KBM-7 (cell line): ENCODE data around the gene LRRC8C.

Experiments
- DNase-seq: peaks from one replicate; pipeline ENCODE4 v3.0.0-alpha.2; 2015
- in situ Hi-C: fragments of 300-500 bp; cut with MboI; formaldehyde crosslinking; loops from 2 replicates; pipeline ENCODE4 v1.14.3; 2020; ENCODE audit warnings: low sequenced_read_pairs, low pct_unique_long_range_greater_than_20kb, mixed read lengths

LRRC8C gene

DNA sequence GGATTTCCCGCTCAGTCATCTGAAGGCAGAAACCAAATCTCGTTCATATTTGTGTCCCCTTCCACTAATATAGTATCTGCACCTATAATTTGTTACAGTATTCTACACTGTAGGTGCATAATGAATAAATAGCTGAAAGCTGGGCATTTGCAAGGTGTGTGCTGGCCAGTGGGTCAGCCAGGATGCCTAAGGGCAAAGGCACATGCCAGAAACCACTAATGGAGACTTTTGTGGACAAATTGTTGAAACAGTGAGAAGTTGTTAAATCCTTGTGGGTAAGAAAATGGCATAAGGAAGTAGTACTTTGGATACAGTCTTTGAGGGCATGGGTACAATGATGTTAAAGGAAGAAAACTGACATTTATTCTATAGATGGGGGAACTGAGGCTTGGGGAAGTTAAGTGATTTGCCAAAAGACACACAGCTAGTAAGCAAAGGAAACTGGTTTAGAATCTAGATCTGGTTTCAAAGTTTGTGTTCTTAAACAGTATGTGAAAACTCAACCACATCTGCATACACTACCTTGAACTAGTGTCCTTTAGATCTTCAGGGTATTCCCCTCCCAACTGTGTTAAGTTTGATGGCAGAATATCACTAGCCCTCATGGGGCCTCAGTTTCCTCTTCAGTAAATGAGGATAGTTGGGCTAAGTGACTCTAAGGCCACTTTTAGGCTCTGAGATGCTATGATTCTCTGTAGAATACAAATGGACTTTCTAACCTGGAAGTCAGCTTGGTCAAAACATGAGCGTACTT, 26.5 kb upstream of the LRRC8C start:
- no peak for DNase-seq
- in situ Hi-C loops: loop anchor here (25.0 kb wide), 1 partner anchor 594 kb away; the partner anchor contains the start of gene GBP3

DNA sequence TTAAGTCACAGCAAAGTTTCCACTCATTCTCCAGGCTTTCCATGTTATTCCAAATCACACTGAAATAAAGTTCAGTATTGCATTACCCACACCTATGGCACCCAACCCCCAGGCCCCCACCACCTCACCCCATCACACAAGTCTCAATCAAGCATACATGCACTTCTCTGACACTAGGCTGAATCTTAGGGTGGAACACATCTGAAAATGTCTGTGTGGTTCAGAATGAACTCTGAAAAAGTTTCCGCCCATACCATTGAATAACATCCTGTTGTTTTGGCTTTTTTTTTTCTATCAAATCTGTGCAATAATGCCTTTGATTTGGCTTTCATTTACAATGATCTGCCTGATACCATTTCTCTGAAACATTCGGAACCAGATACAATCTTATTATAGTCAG, 25.8 kb upstream of the LRRC8C start:
- in situ Hi-C loops: loop anchor here (25.0 kb wide), 1 partner anchor 595 kb away; the partner anchor contains the start of gene GBP3
- DNase-seq: no peak

GRCh38 chr1:89607586-89608318, 25.2 kb upstream of the LRRC8C start:
- no peak for DNase-seq
- in situ Hi-C loops: loop anchor here (25.0 kb wide), 1 partner anchor 595 kb away; the partner anchor contains the start of gene GBP3

DNA sequence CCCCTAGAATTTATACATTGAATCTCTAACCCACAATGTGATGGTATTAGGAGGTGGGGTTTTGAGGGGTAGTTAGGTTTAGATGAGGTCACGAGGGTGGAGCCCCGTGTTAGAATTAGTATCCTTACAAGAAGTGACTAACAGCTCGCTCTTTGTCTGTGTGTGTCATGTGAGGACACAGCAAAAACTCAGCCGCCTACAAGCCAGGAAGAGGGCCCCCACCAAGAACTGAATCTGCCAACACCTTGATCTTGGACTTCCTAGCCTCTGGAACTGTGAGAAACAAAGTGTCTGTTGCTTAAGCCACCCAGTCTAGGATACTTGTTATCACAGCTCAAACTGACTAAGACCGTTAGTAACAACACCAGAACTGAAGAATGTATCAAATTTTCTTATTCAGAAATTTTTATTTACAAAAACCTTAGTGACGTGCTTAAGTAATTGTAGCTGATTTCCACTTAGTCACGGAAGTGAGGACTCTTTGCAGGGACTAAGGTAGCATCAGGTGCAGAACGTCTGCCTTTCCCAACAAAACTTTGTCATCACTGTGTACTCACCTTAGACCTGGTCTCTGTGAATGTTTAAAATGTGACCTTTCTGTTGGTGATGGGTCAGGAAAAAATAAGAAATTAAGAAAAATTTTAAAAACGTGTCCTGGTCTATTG, 24.5 kb upstream of the LRRC8C start:
- in situ Hi-C loops: loop anchor here (25.0 kb wide), 1 partner anchor 596 kb away; the partner anchor contains the start of gene GBP3
- DNase-seq: no peak

- no peak for DNase-seq
- in situ Hi-C loops: loop anchor here (25.0 kb wide), 1 partner anchor 597 kb away; the partner anchor contains the start of gene GBP3
These were observed 23.8 kb upstream of the LRRC8C start for GRCh38 chr1:89608984-89609725.

GRCh38 chr1:89609781-89610456, 23.0 kb upstream of the LRRC8C start:
- in situ Hi-C loops: loop anchor here (25.0 kb wide), 1 partner anchor 598 kb away; the partner anchor contains the start of gene GBP3
- no peak for DNase-seq

DNA sequence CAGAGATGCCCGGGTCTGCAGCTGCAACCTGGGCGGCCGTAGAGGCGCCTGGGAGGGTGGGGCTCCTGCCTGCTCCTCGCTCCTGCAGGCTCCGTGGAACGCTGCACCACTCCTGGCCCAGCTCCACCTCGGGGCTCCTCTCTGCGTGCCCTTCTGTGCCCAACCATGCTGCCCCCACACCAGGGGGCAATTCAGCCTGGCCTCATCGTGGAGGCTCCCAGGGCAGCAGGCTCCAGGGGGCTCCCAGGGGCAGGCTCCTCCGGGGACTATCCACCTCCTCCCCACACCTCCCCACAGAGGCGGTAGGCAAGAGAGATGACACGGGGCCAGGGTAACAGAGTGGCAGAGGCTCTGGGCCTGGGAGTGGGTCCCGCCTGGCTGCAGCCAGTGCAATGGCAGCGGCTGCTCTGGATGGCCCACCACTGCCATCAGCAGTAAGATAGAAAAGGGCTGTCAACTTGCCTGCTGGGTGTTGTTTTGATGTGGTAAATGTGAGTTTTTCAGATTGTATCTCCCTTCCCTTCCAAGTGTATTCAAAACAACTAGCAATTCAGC, 22.4 kb upstream of the LRRC8C start:
- in situ Hi-C loops: loop anchor here (25.0 kb wide), 1 partner anchor 598 kb away; the partner anchor contains the start of gene GBP3
- DNase-seq: no peak

GRCh38 chr1:89611721-89612120, 21.2 kb upstream of the LRRC8C start:
- DNase-seq: no peak
- in situ Hi-C loops: loop anchor here (25.0 kb wide), 1 partner anchor 599 kb away; the partner anchor contains the start of gene GBP3

GRCh38 chr1:89613928-89614327, 19.0 kb upstream of the LRRC8C start:
- DNase-seq: no peak
- in situ Hi-C loops: loop anchor here (25.0 kb wide), 1 partner anchor 602 kb away; the partner anchor contains the start of gene GBP3

DNA sequence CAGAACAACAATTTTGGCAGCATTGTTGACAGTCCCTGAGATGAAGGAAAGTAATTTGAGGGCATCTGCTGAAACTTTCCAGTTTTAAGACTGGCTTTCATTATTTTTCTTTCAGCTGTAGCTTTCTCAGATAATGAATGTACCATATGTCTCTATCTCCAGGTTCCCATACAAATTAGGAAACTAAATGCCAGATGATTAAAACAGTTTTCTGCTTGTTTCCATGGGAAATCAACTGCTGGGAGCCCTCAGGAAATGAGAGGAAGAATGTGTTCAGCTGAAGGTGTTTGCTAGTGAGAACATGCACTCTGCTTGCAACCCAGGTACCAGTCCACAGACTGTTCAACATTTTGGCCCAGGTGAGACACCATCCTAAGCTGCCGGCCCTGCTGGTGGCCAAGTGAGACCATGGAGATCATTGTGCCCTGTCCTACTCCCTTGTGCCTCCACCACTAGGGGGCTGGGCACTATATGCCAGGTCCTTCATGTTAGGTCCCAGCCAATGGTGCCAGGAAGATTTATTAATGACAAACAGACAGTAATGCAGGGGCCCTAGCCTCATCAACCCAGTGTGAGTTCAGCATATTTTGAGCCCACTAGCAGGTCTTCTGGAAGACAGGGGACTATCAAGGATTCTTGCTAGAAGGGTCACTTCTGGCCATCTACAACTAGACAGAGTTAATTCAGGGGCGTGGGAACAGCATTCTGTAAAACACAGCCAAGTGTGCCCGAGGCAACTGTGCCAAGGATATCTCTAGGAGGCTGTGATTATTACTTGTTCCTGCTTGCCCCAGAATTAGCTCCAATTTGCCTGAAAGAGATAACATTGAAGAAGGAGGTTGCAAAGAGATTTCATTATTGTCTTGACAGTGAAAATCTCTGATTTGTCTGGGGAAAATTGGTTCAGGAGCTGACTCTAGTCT, 17.0 kb upstream of the LRRC8C start:
- peak; percentile 34 for DNase-seq
- in situ Hi-C loops: loop anchor here (25.0 kb wide), 1 partner anchor 604 kb away; the partner anchor contains the start of gene GBP3

DNA sequence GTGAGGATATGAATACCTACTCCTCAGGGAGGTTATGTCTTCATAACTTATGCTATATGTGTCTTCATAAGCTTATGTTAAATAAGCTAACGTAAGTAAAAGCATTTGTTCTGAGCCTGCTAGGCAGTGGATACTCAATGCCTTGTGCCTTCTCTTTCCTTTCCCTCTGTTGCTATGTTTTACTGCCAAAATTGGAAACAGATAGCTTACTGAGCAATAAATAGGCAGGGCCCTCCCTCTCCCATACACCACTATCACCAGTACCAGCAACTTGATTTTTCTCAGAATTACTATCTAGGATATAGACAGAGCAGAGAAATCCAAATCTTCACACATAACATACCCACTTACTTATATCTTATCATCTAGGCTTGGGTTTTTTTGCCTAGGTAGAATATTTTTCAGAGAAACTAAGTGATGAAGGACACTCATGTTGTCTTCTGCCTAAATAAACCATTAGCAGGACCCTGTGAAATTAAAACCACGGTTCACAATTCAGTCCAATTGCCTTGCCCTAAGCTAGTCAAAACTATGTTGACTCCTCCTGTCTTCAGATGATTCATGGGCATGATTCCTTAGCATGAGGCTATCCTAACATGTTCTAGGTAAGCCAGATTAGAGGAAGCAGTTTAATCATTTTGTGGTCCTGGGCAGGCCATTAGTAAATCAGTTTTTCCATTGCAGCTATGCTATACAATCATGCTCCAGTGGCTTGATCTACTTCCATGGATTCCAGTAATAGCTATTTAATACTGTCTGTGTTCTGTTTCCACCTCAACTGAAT, 15.9 kb upstream of the LRRC8C start:
- DNase-seq: no peak
- in situ Hi-C loops: loop anchor here (25.0 kb wide), 1 partner anchor 605 kb away; the partner anchor contains the start of gene GBP3

- no peak for DNase-seq
- in situ Hi-C loops: loop anchor here (10.0 to 25.0 kb wide), 2 partner anchors 364 to 608 kb away; partner anchors contain the start of gene GBP3
These were observed 12.3 kb upstream of the LRRC8C start for GRCh38 chr1:89620664-89621063.

DNA sequence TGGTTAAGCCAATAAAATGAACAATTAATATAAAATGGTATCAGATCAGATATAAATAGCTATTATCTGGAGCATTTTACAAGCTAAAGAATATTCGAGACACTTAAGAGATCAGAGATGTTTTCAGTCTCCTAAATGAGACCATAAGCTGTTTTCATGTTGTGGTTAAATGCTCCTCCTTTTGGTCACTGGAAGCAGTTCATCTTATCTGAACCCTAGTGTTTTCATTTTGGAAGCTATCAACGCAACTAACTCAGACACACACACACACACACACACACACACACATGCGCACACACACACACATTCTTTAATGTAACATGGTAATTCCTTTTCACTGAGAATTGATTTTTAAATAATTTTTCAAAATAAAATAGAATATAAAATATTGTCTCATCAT, 10.0 kb upstream of the LRRC8C start:
- peak; percentile 17 for DNase-seq
- in situ Hi-C loops: loop anchor here (10.0 to 25.0 kb wide), 2 partner anchors 362 to 611 kb away; partner anchors contain the start of gene GBP3

GRCh38 chr1:89624314-89624713, 8.6 kb upstream of the LRRC8C start:
- DNase-seq: no peak
- in situ Hi-C loops: loop anchor here (10.0 to 25.0 kb wide), 2 partner anchors 360 to 612 kb away; partner anchors contain the start of gene GBP3

DNA sequence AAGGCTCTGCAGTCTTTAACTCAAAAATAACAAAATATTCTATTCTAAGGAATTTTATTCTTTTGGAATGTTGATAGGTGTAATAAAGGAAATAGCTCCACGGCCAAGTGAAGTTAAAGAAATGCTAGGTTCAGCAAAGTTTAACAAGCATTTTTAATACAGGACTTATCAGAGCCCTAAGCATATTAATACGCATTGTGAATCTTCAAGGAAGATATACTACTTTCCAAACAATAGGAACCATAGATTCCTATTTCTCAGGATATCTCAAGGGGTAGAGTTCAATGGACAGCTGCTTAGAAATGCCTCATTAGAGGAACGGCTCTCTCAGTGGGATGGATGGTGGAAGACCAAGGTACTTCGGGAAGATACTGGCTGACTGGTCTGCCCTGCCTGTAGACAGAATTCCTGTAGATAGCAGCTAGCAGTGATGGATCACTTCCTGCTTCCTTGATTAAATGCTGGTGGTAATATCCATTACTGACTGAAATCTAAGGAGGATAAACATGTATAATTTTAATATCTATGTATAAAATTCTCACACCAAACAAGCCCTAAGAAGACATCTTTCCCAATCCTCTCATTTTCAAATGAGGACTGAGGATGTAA, 8.1 kb upstream of the LRRC8C start:
- no peak for DNase-seq
- in situ Hi-C loops: loop anchor here (10.0 to 25.0 kb wide), 2 partner anchors 360 to 613 kb away; partner anchors contain the start of gene GBP3
